HG02938 (cell line): ENCODE data around the gene CDH16.
"Not testable (repeated sequence)": the region's sequence is repeated elsewhere in the genome, so short reads cannot be mapped to it uniquely, and the experiment has no call there.

Experiments
- ATAC-seq: cut with Tn5 transposase; IDR thresholded peaks from one replicate; pipeline ENCODE4 v1.9.1; 2021; ENCODE audit warnings: mild to moderate bottlenecking, moderate library complexity; ENCODE audit not compliant: unreplicated experiment

CDH16 gene

DNA sequence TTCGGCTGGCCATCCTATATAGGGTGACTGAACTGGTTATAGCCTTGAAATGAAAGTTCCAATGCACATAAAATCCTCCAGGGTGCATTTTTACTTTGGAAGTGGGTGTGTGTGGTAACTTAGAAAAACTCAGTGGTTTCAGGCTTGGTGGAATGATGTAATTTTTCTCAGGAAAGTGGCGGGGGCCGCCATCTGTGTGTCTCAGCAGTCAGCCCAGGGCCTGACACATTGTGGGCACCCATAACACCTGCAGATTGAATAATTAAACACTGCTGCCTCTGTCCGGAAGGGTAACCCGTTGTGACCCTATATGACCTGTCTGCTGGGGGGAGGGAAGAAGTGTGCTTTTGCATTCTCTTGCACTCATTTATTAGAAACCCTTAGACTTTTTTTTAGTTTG, 40.6 kb downstream of the CDH16 start:
- ATAC-seq = no peak

- ATAC-seq = no peak
Observed at GRCh38 chr16:66874079-66874775, 44.5 kb downstream of the CDH16 start.

- no peak for ATAC-seq
Observed at GRCh38 chr16:66873685-66874055, 45.0 kb downstream of the CDH16 start.

DNA sequence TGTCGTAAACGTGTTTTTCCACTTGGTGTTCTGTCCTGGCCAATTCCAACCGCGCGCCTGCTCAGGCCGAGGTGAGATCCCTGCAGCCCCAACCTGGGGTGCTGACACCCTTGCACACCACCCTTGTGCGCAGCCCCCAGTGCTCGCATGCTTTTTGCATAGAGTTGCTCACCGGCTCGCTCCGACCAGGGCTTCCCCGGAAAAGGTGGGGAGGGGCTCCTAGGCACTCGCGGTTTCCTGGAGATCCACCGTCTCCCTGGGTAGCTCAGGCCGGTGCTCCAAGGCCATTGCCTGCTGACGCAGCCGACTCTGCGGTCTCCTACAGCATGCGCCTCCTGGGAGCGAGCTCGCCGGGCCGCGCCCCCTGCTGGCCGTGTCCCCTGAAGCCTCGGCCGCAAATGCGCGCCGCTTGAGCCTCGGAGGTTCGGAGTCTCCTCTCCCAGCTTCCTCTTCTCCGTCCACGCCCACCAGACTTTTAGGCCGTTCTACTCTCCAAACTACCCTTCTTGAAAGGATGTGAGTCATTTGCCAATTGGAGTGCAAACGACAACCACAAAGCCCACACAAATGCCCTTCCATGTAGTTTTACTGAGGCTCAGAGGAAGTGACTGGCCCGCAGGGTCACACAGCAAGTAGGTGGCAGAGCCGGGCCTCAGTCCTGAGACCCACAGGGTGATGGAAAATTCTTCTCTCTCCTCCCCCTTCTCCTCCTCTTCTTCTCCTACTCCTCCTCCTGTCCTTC, 45.6 kb downstream of the CDH16 start:
- ATAC-seq = peak; percentile 91

GRCh38 chr16:66872559-66872942, 46.1 kb downstream of the CDH16 start:
- ATAC-seq = no peak

DNA sequence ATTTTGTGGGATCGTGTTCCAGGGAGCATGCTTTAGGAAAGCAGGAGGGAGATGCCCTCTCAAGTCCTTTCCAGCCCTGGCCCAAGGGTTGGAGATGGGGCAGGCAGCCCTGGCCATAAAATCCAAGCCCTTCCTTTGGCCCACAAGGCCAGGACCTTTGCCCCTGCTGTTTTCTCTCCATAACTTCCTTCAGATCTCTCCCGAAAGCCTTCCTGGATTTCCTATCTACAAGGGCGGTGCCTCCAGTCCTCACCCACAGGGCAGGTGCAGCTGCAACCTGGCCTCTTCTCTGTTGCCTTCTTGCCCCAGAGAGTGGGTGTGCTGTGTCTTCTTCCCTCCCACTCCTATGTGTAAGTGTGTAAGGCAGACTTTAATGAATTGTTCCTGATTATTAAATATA, 46.8 kb downstream of the CDH16 start:
- ATAC-seq = no peak

DNA sequence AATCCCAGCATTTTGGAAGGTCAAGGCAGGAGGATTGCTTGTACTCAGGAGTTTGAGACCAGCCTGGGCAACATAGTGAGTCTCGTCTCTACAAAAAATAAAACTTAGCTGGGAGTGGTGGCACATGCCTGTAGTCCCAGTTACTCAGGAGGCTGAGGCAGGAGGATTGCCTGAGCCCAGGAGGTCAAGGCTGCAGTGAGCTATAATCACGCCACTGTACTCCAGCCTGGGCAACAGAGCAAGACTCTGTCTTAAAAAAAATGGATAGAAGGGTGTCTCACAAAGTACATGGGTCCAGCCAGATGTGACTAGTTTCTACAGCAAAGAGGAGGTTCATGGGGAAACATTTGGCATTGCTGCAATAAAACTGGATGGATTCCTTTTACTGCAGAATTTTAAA, 47.3 kb downstream of the CDH16 start:
- not testable (repeated sequence) for ATAC-seq

- ATAC-seq = no peak
Observed at GRCh38 chr16:66869424-66869823, 49.3 kb downstream of the CDH16 start.

DNA sequence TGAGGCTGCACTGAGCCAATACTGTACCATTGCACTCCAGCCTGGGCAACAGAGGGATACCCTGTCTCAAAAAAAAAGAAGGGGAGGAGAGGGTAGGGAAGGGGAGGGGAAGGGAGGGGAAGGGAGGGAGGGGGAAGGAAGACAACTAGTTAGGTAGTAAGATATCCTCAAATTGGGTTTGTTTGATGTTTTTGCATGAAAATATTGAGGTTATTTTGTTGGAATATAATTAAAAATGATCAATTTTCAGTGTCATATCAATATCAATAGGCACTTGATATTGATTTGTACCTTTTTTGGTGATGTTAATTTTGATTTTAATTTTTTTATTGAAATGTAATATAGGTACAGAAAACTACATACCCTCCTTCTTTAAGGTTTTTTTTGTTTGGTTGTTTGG, 55.0 kb downstream of the CDH16 start:
- no peak for ATAC-seq

DNA sequence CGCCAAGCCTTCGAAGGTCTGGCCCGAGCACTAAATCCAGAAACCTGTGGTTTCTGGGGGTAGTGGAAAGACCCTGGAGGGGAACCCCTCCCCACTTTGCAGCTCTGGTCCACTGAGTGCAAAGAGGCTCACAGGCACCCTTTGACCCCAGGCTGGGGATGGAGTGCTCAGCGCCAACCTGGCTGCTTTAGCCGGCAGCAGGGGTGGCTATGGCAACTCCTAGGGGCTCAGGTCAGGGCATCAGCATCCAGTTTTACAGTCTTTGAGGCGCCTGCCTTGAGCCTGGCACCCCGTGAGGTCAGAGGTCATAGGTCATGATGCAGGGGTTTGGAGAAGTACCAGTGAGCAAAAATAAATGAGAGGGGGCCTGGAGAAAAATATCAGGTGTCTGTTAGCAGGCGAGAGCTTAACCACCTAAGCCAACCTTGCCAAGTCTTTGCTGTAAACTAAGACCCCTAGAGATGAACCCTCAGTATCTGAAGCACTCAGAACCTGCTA, 56.6 kb downstream of the CDH16 start:
- no peak for ATAC-seq

DNA sequence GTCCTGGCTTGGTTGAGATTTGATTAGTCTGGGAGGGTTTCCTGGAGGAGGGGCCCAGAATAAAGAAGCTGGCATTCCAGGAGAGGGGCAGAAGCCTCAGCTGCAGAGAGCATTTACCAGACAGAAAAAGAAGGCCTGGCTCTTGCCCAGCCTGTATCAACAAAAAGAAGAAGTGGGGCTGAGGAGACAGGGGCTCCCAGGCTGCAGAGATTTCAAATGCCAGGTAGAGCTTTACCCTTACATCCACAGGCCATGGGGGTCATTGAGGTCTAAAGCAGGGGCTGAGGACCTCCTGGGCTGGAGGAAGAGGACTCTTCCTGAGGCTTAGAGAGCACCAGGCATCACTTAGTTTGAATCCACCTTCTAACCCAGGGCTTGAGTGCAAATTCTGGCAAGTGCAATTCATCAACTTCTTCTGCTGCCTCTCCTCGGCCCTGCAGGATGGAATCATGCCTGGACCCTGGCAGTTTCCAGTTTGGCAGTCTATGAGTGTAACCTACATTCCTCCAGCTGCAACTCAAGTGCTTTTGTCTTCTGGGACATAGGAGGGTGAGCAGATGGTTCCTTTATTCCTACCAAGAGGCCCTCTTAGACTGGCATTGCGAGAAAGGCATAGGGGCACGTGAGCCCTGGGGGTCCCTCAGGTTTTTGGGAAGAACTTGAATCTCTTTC, 59.2 kb downstream of the CDH16 start:
- ATAC-seq = no peak

DNA sequence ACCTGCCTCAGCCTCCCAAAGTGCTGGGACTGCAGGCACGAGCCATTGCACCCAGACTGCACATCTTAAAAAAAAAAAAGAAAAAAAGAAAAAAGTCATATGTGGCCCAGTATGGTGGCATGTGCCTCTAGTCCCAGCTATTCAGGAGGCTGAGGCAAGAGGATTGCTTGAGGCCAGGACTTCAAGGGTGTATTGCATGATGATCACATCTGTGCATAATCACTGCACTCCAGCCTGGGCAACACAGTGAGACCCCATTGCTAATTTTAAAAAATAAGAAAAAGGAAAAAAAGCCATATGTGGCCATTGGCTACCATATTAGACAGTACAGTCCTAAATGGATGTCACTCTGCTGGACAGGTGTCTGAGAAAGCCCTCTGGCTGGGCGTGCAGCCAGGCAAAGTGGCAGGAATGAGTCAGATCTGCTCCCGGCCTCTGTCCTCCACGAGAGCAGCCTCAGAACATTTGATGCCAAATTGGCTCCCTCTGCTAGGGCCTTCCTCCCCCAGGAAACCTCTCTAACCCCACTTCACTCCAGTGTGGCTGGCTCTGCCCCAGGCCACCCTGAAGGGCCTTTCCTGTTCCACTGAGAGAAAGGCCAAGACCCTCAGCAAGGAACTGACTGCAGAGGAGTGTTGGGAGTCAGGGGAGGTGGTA, 59.8 kb downstream of the CDH16 start:
- ATAC-seq = no peak
